ENCODE results near the gene FMN2.

FMN2 gene

DNA sequence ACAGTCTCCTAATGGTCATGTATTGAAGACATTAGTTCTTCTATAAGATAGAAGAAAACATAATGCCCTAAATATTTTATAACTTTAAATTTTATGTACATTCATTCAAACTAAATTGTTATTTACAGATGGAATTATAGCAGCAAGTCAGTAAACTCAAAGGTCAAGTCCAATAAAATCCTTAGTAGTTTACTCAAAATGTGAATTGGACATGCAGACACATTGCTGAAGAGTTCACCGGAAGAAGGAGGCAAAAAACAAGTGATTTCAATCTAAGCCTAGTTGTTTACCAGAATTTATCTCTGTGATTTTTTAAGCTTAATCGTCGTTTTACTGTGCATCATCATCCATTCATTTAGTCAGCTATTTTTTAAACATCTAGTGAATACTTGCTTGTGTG is 370.6 kb downstream of the FMN2 start:
- no peak for DNase-seq

GRCh38 chr1:240462766-240463395 is 371.2 kb downstream of the FMN2 start:
- DNase-seq: no peak

- no peak for DNase-seq
Observed at GRCh38 chr1:240464099-240464498, 372.4 kb downstream of the FMN2 start.

DNA sequence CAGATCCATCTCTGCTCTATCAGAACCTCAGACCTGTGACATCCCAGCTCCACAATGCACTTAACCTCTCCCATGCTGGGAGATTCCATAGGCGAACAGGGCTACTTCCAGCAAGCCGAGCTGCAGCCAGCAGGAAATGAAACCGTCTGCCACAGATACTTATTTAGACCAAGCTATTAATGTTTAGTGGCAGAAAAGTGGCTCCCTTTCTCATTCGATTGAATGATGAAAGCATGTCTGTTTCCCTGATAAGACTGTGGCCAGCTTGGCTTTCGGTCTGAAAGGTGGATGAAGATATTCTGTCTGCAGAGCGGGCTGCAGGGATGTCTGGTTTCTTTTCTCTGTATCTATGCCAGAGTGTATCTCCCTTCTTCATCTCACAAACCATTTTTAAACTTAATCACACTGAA is 373.9 kb downstream of the FMN2 start:
- DNase-seq: no peak

- no peak for DNase-seq
Observed at GRCh38 chr1:240466509-240466908, 374.8 kb downstream of the FMN2 start.

- DNase-seq: no peak
Observed at GRCh38 chr1:240467895-240468294, 376.2 kb downstream of the FMN2 start.

DNA sequence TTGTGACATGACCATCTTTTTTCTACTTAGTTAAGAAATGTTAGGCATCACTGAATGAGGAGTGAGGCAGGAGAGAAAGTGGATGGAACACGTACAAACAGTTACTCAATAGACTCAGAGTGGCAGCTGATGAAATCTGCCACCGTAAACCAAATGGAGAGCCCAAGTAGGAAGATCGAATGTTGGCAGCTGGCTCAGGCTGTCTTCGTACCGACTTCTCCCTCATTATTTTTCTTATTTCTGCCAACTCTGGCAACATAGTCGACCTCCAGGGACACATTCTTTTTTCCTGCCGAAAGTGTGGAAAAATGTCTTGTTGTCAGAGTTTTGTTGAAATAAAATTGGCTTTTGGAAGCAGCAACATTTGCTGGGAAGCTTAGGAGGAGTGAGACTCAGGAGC is 377.0 kb downstream of the FMN2 start:
- DNase-seq: no peak

DNA sequence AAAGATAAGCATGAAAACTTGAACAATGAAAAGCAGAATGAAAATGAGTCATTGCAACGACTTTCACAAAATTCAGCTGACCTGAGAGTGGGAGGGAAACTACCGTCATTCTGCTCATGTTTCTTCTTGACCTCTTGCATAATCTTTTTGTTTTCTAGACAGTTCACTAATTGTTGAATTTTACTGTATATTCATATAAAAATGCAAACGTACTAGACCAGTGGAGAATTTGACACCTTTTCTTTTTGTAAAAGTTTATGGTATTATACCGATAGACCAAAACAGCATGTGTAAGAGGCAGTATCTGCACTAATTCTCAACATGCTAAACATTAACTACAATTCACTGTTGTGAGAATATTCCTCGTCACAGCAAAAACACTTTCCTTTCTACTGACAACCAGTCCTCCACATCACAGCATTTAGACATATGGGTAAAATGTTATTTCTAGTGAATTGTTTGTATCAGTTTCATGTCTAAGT is 382.5 kb downstream of the FMN2 start:
- no peak for DNase-seq

GRCh38 chr1:240475832-240476231 is 384.1 kb downstream of the FMN2 start:
- no peak for DNase-seq

DNA sequence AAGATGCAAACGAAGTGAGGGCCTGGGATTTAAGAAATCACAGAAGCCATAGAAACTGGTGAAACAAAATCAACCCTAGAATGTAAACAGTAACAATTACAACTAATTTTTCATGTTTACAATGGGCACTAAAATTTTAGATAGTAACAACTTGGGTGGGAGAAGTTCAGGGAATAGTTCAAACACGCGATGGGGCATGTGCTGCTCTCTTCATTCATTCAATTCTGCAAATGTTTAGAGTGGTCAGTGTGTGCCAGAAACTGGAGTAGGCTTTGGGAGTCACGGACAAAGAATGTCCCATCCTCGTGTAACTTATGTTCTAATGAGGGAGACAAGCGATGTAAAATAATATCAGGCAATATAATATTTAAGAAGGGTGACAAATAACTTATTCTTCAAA is 386.9 kb downstream of the FMN2 start:
- no peak for DNase-seq

GRCh38 chr1:240484804-240485443 is 393.2 kb downstream of the FMN2 start:
- DNase-seq: no peak

DNA sequence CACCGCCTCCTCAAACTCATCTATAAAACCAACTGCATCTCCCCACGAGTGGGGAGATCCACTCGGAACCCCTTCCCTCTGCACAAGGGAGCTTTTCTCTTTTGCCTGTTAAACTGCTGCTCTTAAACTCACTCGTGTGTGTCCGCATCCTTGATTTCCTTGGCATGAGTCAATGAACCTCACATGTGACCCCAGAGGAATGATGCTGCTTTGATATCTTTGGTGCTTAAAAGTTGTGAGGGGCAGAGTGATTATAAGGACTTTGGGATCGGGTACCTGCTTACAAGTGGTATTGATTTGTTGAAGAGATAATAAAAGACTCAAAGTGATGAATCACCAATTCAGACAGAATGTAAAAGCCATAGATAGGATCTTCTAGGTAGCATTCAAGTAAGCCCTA is 394.9 kb downstream of the FMN2 start:
- DNase-seq: no peak

DNA sequence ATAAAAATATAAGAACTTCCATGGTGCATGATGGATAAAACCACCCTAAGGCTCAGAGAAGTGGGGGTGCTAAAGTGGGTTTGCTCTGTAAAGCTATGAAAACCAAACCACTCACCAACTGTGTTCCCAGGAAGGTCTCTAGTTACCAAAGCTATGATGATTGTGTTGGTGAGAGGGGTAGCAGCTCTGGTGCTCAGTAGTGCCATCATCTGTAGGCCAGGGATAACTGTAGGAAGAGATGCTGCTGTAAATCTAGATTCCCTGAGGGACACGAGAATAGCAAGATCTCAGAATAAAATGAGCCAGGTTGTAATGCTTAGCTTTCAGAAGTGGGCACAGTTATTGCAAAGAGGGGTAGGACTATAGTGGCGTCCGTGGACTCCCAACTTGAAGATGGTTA is 395.8 kb downstream of the FMN2 start:
- DNase-seq: no peak

DNA sequence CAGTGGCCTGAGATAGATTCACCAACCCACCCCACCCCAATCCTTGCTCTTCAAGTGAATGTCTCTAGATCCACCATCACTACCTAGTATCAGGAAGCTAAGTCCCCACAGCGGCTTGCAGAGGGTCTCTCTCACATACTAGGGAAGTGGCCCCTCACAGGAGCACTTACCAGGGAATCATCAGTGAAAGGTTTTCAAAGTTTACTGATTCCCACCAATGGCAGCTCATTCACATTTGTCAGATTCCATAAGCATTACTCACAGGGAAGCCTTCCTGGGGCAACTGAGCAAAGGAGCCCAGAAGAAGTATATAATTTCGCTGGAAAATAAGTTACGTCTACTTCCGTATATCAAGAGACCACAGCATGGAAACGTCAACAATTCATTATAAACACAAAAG is 399.5 kb downstream of the FMN2 start:
- DNase-seq: no peak

DNA sequence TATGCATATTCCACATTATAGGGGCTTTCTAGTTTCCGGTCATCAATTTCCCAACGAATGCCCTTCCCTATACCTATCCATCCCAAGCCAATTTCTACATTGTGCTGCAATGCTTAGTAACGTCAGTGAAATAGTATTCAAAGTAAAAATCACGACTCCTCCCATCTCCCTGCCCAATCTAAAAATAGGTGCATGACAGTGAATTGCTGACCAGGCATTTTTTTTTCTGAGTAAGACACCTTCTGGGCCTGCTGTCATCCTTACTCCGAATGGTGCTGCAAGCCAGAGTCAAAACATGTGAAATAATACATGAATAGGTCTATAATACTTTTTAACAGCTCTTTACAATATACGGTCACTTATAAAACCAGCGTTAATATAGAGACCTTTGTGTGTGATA is 400.1 kb downstream of the FMN2 start:
- no peak for DNase-seq

DNA sequence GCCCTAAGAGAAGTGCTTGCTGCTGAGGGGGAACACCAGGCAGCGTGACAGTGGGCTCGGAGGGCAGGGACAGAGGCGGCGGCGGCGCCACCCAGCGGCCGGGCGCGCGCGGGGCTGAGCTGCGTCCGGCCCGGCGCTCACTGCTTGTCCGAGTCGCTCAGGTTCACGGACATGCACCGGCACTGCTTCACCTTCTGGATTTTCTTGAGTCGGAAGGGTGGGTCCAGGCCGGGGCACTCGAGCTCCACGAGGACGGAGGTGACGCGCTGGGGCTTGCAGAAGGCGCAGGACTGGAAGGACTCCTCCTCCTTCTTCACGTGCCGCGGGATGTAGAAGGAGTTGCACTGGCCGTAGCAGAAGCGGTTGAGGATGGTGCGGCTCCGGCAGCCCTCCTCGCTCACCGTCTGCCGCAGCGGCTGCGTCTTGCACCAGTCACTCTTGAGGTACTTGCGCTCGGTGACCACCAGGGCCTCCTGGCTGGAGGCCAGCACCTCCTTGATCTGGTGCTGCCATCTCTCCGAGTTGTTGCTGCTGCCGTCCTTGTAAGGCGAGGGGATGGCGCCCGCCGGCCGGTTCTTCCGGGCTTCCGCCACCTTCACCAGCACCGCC is 401.3 kb downstream of the FMN2 start:
- no peak for DNase-seq

- DNase-seq: no peak
Observed at GRCh38 chr1:240495601-240496000, 403.9 kb downstream of the FMN2 start.

DNA sequence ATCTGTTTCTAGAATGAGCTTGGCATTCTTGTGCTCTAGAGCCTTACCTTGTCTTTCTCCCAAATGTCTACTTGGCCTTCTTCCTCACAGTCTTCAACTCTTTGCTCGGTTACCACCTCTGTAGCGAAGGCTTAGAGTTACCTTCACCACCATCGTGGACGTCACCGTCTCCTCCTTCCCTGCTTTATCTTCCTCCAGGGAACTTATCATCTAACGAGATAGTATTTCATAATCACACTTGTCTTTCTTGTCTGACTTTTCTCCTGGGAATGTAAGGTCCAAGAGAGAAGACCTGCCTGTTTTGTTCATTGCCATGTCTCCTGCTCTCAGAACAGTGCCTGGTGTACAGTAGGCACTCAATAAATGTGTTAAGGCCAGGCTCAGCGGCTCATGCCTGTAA is 404.7 kb downstream of the FMN2 start:
- DNase-seq: no peak

DNA sequence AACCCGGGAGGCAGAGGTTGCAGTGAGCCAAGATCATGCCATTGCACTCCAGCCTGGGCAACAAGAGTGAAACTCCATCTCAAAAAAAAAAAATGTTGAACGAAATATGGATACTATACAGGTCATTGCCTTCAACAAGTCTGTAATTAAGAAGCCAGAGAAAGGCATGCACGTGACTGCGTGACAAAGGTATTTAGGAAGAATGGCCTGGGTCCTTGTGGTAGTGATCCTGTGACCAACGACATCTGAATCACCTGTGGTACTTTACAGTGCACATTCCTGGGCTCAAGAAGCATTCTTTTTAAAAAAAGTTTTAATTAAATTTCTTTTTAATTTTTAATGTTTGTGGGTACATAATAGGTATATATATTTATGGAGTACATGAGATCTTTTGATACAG is 405.3 kb downstream of the FMN2 start:
- no peak for DNase-seq

GRCh38 chr1:240497908-240498307 is 406.2 kb downstream of the FMN2 start:
- DNase-seq: no peak

- no peak for DNase-seq
Observed at GRCh38 chr1:240498335-240498734, 406.7 kb downstream of the FMN2 start.

DNA sequence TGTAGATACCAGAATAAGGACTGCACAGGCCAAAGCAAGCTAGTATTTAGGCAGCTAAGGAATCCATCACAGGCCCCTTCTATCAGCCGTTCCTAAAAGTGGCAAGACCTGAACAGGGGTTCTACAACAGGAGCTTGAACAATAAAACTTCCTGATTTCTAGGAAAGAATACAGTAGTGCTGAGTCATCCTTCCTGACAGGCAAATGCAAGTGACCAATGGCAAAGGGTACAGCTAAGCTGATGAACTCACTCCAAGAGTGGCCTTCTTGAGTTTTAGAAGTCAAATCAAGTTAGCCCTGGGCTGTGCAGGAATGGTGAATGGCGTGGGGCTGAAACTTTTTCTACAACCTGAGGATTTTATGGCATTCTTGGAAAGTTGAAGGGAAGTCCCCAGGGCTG is 407.3 kb downstream of the FMN2 start:
- DNase-seq: no peak

- no peak for DNase-seq
Observed at GRCh38 chr1:240500647-240501046, 409.0 kb downstream of the FMN2 start.

DNA sequence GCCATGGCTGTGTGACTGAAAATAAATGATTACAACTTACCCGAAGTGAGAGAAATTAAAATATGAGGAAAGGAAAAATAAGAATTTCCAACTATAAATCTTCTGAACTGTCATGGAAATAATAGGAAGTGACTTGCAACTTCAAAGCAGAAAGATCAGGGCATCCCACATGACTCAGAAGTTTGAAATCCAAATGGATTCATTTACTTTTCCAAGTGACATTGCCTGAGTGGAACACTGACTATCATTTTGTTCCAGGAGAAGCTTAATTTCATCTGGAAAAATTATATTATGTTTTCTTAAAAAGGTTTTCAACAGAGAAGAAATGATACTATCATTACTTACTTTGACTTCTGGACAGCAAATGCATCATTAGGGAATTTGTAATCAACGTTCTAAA is 409.4 kb downstream of the FMN2 start:
- no peak for DNase-seq

- no peak for DNase-seq
Observed at GRCh38 chr1:240503036-240503435, 411.4 kb downstream of the FMN2 start.
